GM23248 (cell line): Measurements from ENCODE around the gene LRRC30. TPM values are rescaled to one million over a fixed set of nuclear protein-coding genes. Genes with fewer than 3 reads are reported as not detected.

Experiments used
- DNase-seq: peaks from one replicate; pipeline ENCODE4 v3.0.0-alpha.2; 2015
- H2AFZ ChIP-seq: fragments of 200-600 bp; sonication (generic); 2 replicates; pipeline ENCODE4 v1.6.1; 2016; ENCODE audit warnings: antibody characterized with exemption
- H3F3A ChIP-seq: fragments of 200-600 bp; sonication (generic); 2 replicates; pipeline ENCODE4 v1.6.1; 2016; ENCODE audit warnings: mild to moderate bottlenecking, antibody characterized with exemption, mixed run types; ENCODE audit not compliant: insufficient read depth
- H3K27ac ChIP-seq: fragments of 200-600 bp; sonication (generic); 2 replicates; pipeline ENCODE4 v1.5.1; 2016; ENCODE audit warnings: mild to moderate bottlenecking
- H3K27me3 ChIP-seq: fragments of 200-600 bp; sonication (generic); replicated peaks from 2 replicates; pipeline ENCODE4 v1.6.1; 2016; ENCODE audit warnings: mild to moderate bottlenecking; ENCODE audit not compliant: insufficient read depth
- H3K36me3 ChIP-seq: fragments of 200-600 bp; sonication (generic); 2 replicates; pipeline ENCODE4 v1.6.1; 2016; ENCODE audit warnings: low read depth, mild to moderate bottlenecking
- H3K4me1 ChIP-seq: fragments of 200-600 bp; sonication (generic); 2 replicates; pipeline ENCODE4 v1.6.1; 2016; ENCODE audit warnings: mild to moderate bottlenecking; ENCODE audit not compliant: insufficient read depth
- H3K4me2 ChIP-seq: fragments of 200-600 bp; sonication (generic); one replicate; pipeline ENCODE4 v1.6.1; 2016; ENCODE audit warnings: mild to moderate bottlenecking; ENCODE audit not compliant: unreplicated experiment
- H3K4me3 ChIP-seq: fragments of 200-600 bp; sonication (generic); 2 replicates; pipeline ENCODE4 v1.5.1; 2016; ENCODE audit warnings: mild to moderate bottlenecking
- H3K79me2 ChIP-seq: fragments of 200-600 bp; sonication (generic); 2 replicates; pipeline ENCODE4 v1.6.1; 2016; ENCODE audit warnings: mild to moderate bottlenecking; ENCODE audit not compliant: insufficient read depth
- H3K9ac ChIP-seq: fragments of 200-600 bp; sonication (generic); 2 replicates; pipeline ENCODE4 v1.6.1; 2016; ENCODE audit warnings: mild to moderate bottlenecking
- H3K9me2 ChIP-seq: fragments of 200-600 bp; sonication (generic); 2 replicates; pipeline ENCODE4 v1.6.1; 2016; ENCODE audit warnings: mixed run types, mild to moderate bottlenecking, moderate library complexity; ENCODE audit not compliant: insufficient read depth
- H3K9me3 ChIP-seq: fragments of 200-600 bp; sonication (generic); one replicate; pipeline ENCODE4 v1.6.1; 2017; ENCODE audit warnings: low read depth
- H4K20me1 ChIP-seq: fragments of 200-600 bp; sonication (generic); 2 replicates; pipeline ENCODE4 v1.6.0; 2016; ENCODE audit not compliant: insufficient read depth
- EZH2 ChIP-seq: fragments of 200-600 bp; sonication (generic); IDR thresholded peaks from 2 replicates; pipeline ENCODE4 v1.6.1; 2018; ENCODE audit warnings: antibody characterized with exemption, mild to moderate bottlenecking; ENCODE audit not compliant: insufficient read depth, poor library complexity, severe bottlenecking
- EZH2phosphoT487 ChIP-seq: fragments of 200-600 bp; sonication (generic); IDR thresholded peaks from 2 replicates; pipeline ENCODE4 v1.6.1; 2018; ENCODE audit warnings: antibody characterized with exemption, moderate library complexity, mild to moderate bottlenecking, low read depth; ENCODE audit not compliant: insufficient read depth
- WGBS, 2 experiments: methylation state at CpG; one replicate each; pipeline ENCODE4 v1.1.6; 2015 to 2017; ENCODE audit warnings: low lambda C conversion rate in 2 of 2, low coverage in 1 of 2; ENCODE audit errors: missing lambda C conversion rate in 2 of 2; 5-methylcytosine and 5-hydroxymethylcytosine counted together
- in situ Hi-C: fragments of 300-500 bp; cut with MboI; formaldehyde crosslinking; loops from 2 replicates; pipeline ENCODE4 v1.15.0; 2020
- polyA plus RNA-seq: library from polyadenylated mRNA; unstranded; fragments of >200 nt; fragmentation: Nextera tagmentation; extraction: Ambion mirVana; gene quantifications from 2 replicates; pipeline ENCODE4 v1.2.1, GENCODE V29; 2016
- total RNA-seq: library from RNA; depleted of rRNA; stranded (reverse); fragments of >200 nt; shearing (Covaris generic); gene quantifications from 2 replicates; pipeline ENCODE4 v1.2.3, GENCODE V29; 2014

Gene LRRC30
- total and polyA plus RNA-seq, 2 experiments from 2014 or later = not detected

- H3K9me3 ChIP-seq = no peaks in the 10 kb centered on the region
- H3K36me3 ChIP-seq = no peaks in the 10 kb centered on the region
- H3K4me1 ChIP-seq = no peaks in the 10 kb centered on the region
- H3K4me2 ChIP-seq = no peak overlapping the region
- no peaks in the 10 kb centered on the region for H3K9me2 ChIP-seq
- H2AFZ ChIP-seq = no peak overlapping the region
- H3F3A ChIP-seq = no peaks in the 10 kb centered on the region
- in situ Hi-C loops = no loop called here
- H3K27me3 ChIP-seq = peaks cover 3% of the 10 kb centered on the region; the same call in 1 of the 2 replicates
- H3K79me2 ChIP-seq = no peaks in the 10 kb centered on the region
- WGBS, 2 experiments = 65 to 67% methylated on average over 6 of the region's 6 CpGs
- H3K4me3 ChIP-seq = no peak overlapping the region
- TF ChIP-seq EZH2 (no peak), EZH2phosphoT487 (no peak)
- no peaks in the 10 kb centered on the region for H4K20me1 ChIP-seq
- H3K27ac ChIP-seq = no peak overlapping the region
- no peak for DNase-seq
- no peak overlapping the region for H3K9ac ChIP-seq
Observed at GRCh38 chr18:7237673-7238272, 6.9 kb downstream of the LRRC30 start.

- in situ Hi-C loops = no loop called here
Observed at GRCh38 chr18:7242926-7243325, 12.0 kb downstream of the LRRC30 start.

DNA sequence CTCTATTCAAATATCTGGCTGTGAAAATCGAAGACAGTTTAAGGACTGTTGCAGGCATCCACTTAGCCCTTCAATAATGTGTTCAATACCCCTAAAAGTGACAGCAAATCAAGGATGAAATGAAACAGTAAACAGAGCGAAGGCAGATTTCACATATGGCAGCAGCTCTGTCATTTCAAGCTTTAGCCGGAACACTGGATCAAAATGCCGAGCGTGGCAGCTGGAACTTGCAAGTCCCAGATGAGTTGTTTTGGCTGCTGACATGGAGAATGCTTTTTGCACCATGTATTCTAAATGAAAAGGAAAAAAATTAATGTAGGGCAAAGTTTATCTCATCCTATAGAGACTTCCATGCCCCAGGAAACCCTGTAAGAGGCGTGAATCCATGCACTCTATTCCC is 18.0 kb downstream of the LRRC30 start:
- Histone ChIP-seq H3K9me2 (no peaks in the 10 kb centered on the region), H3K4me2 (peak overlapping the region; percentile 35), H3K4me3 (no peak overlapping the region), H3F3A (no peaks in the 10 kb centered on the region), H2AFZ (no peak overlapping the region), H4K20me1 (no peaks in the 10 kb centered on the region), H3K79me2 (no peaks in the 10 kb centered on the region), H3K9me3 (no peaks in the 10 kb centered on the region), H3K36me3 (no peaks in the 10 kb centered on the region), H3K4me1 (no peaks in the 10 kb centered on the region), H3K27me3 (peaks cover 25% of the 10 kb centered on the region; the same call in 1 of the 2 replicates), H3K9ac (no peak overlapping the region), H3K27ac (no peak overlapping the region)
- DNase-seq = no peak
- TF ChIP-seq EZH2 (no peak), EZH2phosphoT487 (no peak)
- in situ Hi-C loops = no loop called here
- WGBS, 2 experiments = 11 to 13% methylated on average over 6 of the region's 6 CpGs

More at GRCh38 chr18:7242926-7243325, 12.0 kb downstream of the LRRC30 start:
- DNase-seq = no peak
- Histone ChIP-seq H3K4me1 (no peaks in the 10 kb centered on the region), H3K36me3 (no peaks in the 10 kb centered on the region), H3K9me3 (no peaks in the 10 kb centered on the region), H3K4me2 (no peak overlapping the region), H3K9ac (no peak overlapping the region), H3K9me2 (no peaks in the 10 kb centered on the region), H3K27ac (no peak overlapping the region), H3K79me2 (no peaks in the 10 kb centered on the region), H4K20me1 (no peaks in the 10 kb centered on the region), H2AFZ (no peak overlapping the region), H3K27me3 (peaks cover 8% of the 10 kb centered on the region), H3F3A (no peaks in the 10 kb centered on the region), H3K4me3 (no peak overlapping the region)
- TF ChIP-seq EZH2 (no peak), EZH2phosphoT487 (no peak)
- WGBS, 2 experiments = 74 to 78% methylated on average over 4 of the region's 4 CpGs

GRCh38 chr18:7254163-7254562 is 23.3 kb downstream of the LRRC30 start:
- TF ChIP-seq EZH2 (no peak), EZH2phosphoT487 (no peak)
- in situ Hi-C loops = no loop called here
- 47 to 61% methylated on average over 5 of the region's 5 CpGs for WGBS, 2 experiments

More at GRCh38 chr18:7254163-7254562, 23.3 kb downstream of the LRRC30 start:
- H3K9me3 ChIP-seq = no peaks in the 10 kb centered on the region
- H3K27me3 ChIP-seq = peaks cover 12% of the 10 kb centered on the region; the same call in 1 of the 2 replicates
- no peak overlapping the region for H3K4me3 ChIP-seq
- no peaks in the 10 kb centered on the region for H4K20me1 ChIP-seq
- no peaks in the 10 kb centered on the region for H3K4me1 ChIP-seq
- no peaks in the 10 kb centered on the region for H3K36me3 ChIP-seq
- H3K9ac ChIP-seq = no peak overlapping the region
- no peak overlapping the region for H2AFZ ChIP-seq
- H3K9me2 ChIP-seq = no peaks in the 10 kb centered on the region
- no peak for DNase-seq
- H3F3A ChIP-seq = no peaks in the 10 kb centered on the region
- no peaks in the 10 kb centered on the region for H3K79me2 ChIP-seq
- H3K27ac ChIP-seq = no peak overlapping the region
- no peak overlapping the region for H3K4me2 ChIP-seq
